WTC11 (cell line): ENCODE results near the gene ZNF280D.

Experiments used
- ZNF416 ChIP-seq: fragments of 250-450 bp; sonication (Bioruptor Pico); IDR thresholded peaks from 2 replicates; pipeline ENCODE4 v1.9.0; 2021; ENCODE audit warnings: mild to moderate bottlenecking, inconsistent platforms
- TF ChIP-seq, protein P1 (sequence below): fragments of 200-600 bp; IDR thresholded peaks from 2 replicates; pipeline ENCODE4 v1.8.0; 2022; ENCODE audit warnings: antibody characterized with exemption
- TF ChIP-seq, protein P2 (sequence below): sonication (generic); formaldehyde crosslinking; IDR thresholded peaks from 2 replicates; pipeline ENCODE4 v1.8.1; 2023; ENCODE audit warnings: mild to moderate bottlenecking, missing genetic modification reagents, moderate library complexity

DNA sequence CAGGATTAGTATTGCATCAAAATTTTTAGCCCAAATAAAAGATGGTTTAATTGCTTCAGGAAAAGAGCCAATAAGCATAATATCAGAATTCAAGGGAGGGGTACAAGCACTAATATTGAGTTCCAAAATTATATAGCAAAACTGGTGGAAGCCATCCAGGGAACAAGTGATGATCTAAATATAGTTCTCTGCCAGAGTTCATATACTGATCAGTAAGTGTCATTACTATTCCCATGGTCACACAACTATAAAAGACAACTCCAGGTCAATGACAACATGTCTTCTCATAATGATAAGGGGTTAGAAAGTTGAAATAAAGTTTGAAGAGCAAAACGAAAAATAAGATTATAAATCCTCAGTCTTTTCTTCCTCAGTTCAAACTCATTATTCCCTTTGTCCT is 57.4 kb downstream of the ZNF280D start:
- TF ChIP-seq ZNF416 (CRISPR knock-in tag), result no peak
- TF ChIP-seq, protein P1, sequence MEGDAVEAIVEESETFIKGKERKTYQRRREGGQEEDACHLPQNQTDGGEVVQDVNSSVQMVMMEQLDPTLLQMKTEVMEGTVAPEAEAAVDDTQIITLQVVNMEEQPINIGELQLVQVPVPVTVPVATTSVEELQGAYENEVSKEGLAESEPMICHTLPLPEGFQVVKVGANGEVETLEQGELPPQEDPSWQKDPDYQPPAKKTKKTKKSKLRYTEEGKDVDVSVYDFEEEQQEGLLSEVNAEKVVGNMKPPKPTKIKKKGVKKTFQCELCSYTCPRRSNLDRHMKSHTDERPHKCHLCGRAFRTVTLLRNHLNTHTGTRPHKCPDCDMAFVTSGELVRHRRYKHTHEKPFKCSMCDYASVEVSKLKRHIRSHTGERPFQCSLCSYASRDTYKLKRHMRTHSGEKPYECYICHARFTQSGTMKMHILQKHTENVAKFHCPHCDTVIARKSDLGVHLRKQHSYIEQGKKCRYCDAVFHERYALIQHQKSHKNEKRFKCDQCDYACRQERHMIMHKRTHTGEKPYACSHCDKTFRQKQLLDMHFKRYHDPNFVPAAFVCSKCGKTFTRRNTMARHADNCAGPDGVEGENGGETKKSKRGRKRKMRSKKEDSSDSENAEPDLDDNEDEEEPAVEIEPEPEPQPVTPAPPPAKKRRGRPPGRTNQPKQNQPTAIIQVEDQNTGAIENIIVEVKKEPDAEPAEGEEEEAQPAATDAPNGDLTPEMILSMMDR, result no peak
- TF ChIP-seq, protein P2, sequence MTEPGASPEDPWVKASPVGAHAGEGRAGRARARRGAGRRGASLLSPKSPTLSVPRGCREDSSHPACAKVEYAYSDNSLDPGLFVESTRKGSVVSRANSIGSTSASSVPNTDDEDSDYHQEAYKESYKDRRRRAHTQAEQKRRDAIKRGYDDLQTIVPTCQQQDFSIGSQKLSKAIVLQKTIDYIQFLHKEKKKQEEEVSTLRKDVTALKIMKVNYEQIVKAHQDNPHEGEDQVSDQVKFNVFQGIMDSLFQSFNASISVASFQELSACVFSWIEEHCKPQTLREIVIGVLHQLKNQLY (CRISPR knock-in tag), result no peak
